ENCODE results near the gene SKAP2.

GRCh38 chr7:26652401-26653100 is 211.8 kb downstream of the SKAP2 start:
- no peak for TF ChIP-seq CTCF (optimal IDR thresholded peaks at IDR 0.05 in 1 of 3, IDR thresholded peaks at IDR 0.05 in 1 of 3, conservative IDR thresholded peaks at IDR 0.05 in 1 of 3; ENCODE audit: extremely low read depth in 1 of 3, insufficient read depth in 2 of 3, low read length in 3 of 3)
- no peak for TF ChIP-seq EZH2 (IDR thresholded peaks at IDR 0.05; ENCODE audit: low read length)

Data from keratinocyte (primary cell).